Fibroblast of peridontal ligament (primary cell): ENCODE measurements around the gene PPFIA4.
A peak's percentile ranks its signal among the peaks of the same experiment; 100 is the strongest.

Source experiments
- DNase-seq: peaks from one replicate; pipeline ENCODE4 v3.0.0-alpha.2; 2010; ENCODE audit errors: extremely low read depth

Gene PPFIA4

DNA sequence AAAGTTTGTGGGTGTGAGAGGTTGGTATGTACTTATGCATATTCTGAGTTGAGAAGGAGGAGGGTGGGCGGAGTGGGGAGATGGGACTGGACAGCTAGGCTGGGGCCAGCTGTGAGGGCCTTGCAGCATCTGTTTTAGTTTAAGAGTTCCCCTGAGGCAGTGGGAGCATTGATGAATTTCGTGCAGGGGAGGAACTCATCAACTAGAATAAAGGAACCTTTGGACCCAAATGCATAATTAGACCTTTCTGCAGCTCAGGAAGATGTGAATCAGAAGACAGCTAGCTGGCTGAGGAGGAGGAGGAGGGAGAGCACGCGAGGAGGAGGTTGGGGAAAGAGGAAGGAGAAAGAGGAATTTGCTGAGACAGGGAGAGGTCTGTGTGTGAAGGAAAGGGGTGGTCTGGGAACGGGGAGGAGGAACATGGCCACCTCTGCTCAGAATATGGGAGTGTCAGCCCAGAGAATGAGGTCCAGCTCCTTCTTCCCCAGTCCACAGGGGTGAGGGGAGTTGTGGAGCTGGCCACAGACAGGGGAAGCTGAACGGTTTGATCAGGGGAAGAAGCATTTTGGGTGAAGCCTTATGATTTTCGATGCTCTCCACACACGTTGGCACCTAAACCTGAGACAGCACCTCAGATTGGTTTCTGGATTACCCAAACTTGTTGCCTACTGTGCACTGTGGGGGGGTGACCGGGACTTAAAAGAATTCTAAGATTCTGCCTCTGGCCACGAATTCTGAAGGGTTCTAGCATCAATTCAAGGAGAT, 31.8 kb downstream of the PPFIA4 start:
- DNase-seq, result peak; percentile 66

DNA sequence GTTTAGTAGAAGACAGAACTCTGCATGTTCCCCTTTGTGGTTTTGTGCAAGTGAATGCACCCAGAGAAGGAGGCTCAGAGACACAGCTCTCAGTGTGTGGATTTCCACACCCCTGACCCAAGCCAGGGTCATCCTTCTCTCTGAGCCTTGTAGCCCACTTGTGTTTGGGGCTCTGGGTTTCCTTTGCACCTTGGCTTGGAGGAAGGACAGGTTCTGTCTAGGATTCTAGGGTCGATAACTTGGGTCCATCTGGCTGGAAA, 32.3 kb downstream of the PPFIA4 start:
- no peak for DNase-seq

DNA sequence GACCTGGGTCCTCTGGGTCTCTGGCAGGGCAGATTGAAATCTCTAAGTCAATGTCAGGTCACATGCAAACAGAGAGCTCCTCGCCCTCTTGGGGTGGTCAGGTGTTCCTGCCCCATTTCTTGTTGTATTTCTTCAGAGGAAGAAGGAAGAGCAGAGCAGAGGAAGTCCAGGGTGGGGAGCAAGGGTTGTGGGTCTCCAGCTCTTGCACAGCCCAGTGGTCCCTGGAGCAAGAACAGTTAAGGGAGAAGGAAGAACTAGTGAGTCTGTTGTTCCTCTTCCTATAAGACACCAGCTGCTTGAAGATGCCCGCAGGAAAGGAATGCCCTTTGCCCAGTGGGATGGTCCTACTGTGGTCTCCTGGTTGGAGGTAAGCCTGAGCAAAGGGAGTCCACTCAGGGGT, 33.2 kb downstream of the PPFIA4 start:
- DNase-seq, result no peak

- DNase-seq, result no peak
Measured at GRCh38 chr1:203060115-203060514, 33.8 kb downstream of the PPFIA4 start.

GRCh38 chr1:203063287-203063686, 37.0 kb downstream of the PPFIA4 start:
- no peak for DNase-seq

- DNase-seq, result no peak
Measured at GRCh38 chr1:203065191-203065590, 38.9 kb downstream of the PPFIA4 start.

GRCh38 chr1:203065986-203066385, 39.7 kb downstream of the PPFIA4 start:
- no peak for DNase-seq

- DNase-seq, result no peak
Measured at GRCh38 chr1:203066965-203067364, 40.7 kb downstream of the PPFIA4 start.

GRCh38 chr1:203069030-203069747, 42.9 kb downstream of the PPFIA4 start:
- no peak for DNase-seq

- peak; percentile 4 for DNase-seq
Measured at GRCh38 chr1:203072002-203072602, 45.8 kb downstream of the PPFIA4 start.

GRCh38 chr1:203072911-203073310, 46.6 kb downstream of the PPFIA4 start:
- DNase-seq, result peak; percentile 61

DNA sequence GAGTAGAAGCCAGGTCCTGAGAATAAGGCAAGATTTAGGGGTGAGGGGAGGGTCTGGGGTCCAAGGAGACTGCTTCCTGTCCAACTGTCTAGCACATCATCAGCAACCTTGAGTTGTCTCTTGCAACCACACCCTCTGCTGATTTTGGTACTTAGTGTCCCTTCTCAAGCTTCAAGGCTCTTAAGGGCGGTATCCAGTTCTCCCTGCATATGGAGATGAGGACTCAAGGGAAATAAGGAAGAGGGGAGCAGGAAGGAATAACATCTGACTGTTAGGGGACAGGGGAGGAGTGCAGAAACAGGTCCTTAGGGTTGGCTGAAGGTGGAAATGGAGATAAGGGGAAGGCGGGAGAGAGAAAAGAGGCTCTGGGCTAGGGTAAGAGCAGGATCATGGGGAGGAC, 47.2 kb downstream of the PPFIA4 start:
- DNase-seq, result no peak

DNA sequence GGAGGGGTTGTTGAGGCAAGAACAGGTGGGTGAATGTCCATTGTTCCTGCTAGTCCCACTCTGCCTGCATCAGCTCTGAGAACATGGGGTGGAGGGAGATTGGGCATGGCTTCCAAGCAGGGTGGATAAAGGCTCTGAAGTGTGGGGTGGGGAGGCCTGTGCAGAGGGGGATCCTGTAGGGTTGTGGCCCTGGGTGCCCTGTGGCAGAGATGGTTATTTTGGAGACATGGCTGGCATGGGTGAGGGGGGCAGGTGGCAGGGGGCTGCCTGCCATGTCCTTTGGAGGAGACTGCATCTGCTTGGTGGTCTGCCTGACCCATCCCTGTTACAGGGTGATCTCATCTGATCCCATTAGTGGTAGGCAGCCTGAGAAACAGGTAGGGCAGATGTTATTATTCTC, 48.3 kb downstream of the PPFIA4 start:
- DNase-seq, result no peak

DNA sequence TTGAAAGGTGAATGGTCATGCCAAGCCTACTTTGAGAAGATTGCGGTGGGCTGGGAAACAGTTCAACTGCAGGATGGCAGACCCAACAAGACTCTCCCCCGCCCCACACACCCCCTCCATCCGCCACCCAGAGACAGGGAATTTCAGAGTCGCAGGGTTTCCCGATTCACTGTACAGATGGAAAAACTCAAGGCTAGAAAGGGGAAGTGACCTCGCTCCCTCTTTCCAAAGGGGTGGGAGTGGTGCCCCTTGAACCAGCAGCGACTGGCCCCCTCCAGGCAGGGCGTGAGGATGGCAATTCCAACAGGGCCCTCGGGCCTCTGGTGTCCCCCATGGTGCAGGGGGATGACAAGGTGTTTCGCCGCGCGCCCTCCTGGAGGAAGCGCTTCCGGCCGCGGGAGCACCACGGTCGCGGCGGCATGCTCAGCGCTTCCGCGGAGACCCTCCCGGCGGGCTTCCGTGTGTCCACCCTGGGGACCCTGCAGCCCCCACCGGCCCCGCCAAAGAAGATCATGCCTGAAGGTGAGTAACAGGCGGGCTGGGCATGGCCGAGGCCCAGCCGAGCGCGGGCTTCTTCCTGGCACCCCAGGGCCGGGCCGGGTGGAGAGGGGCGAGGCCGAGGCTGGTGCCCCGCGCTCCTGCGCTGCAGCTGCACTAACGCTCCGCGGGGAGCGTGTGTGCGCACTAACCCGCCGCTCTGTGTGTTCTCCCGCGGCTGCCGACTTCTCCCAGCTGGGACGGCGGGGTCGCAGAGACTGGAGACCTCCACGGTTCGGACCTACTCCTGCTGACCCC, 49.1 kb downstream of the PPFIA4 start:
- DNase-seq, result no peak

GRCh38 chr1:203076031-203076511, 49.8 kb downstream of the PPFIA4 start:
- no peak for DNase-seq

GRCh38 chr1:203077367-203077766, 51.1 kb downstream of the PPFIA4 start:
- no peak for DNase-seq

- no peak for DNase-seq
Measured at GRCh38 chr1:203077956-203078355, 51.7 kb downstream of the PPFIA4 start.

DNA sequence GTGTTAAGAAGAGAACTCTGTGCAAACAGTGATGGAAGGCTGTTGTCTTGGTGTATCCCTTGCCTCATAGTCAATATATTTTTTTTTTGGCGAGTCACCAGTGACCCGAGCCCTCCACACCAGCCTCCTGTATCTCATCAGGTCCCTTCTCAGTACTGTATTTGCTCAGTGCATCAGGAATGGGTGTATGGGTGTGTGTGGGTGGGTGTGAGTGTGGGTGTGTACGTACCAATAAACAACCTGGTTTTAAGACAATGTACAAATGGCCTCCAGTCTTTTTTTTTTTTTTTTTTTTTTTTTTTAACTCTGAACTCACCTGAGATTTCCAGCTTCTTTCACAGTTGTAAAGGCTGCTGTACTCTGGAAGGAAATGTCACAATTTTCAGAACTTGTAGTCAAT, 52.2 kb downstream of the PPFIA4 start:
- no peak for DNase-seq

- no peak for DNase-seq
Measured at GRCh38 chr1:203080456-203080855, 54.2 kb downstream of the PPFIA4 start.

DNA sequence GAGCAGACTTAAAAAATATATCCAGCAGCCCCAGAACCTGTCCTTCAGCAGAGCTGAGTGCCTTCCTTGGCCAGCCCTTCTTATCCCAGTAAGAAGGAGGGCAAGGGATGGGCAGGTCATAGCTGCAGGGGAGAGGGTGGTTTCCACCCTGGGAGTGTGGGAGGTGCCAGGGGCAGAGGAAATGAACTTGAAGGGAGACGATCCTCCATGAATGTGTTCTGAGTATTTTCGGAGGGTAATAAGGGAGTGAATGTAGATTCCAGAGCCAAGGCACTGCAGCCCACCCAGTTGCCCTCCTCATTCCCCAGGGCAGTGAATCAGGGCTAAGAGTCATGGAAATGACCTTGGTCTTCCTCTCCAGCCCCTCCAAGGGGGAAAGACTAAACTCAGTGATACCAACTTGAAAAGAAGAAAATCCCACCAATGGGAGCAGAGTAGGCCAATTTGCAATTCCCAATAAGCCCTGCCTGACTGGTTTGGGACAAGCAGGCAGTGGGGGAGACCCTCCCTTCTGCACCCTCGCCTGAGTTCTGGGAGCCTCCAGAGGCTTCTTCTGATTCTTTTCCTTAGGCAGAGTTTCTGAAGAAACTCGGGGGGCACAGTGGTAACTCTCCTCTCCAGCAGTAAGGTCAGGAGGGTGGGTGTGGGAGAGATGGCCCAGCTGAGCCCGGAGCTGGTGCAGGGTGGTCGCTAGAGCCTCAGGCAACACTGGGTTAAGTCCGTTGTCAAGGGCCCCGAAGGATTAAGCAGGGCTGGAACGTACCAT, 55.4 kb downstream of the PPFIA4 start:
- no peak for DNase-seq

DNA sequence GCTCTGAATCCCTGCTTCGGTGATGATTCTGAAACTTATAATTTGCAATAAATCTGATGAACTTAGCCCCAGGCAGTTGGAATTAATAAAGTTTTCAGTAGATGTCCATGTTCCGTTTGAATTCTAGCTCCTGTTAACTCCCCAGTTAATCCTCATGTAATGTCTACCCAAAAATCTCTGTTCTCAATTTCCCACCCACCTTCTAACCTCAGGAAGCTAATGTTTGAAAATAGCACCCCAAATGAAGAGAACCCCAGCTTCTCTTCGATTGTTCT, 55.9 kb downstream of the PPFIA4 start:
- DNase-seq, result no peak
